IPS DF 6.9 (cell line): ENCODE data around the gene SLC35G3.
"Not testable (repeated sequence)": the region's sequence is repeated elsewhere in the genome, so short reads cannot be mapped to it uniquely, and the experiment has no call there.

Experiments
- DNase-seq: peaks from one replicate; pipeline ENCODE4 v3.0.0-alpha.2; 2013; ENCODE audit warnings: low read depth, low spot score
- H3K27ac ChIP-seq: one replicate; pipeline ENCODE4 v1.5.1; 2013; ENCODE audit warnings: low read length, control low read depth
- H3K27me3 ChIP-seq: 2 replicates; pipeline ENCODE4 v1.6.1; 2013; ENCODE audit warnings: mild to moderate bottlenecking, low read length; ENCODE audit not compliant: control insufficient read depth, insufficient read depth
- H3K36me3 ChIP-seq: 2 replicates; pipeline ENCODE4 v1.6.1; 2013; ENCODE audit warnings: low read length; ENCODE audit not compliant: control insufficient read depth, insufficient read depth
- H3K4me1 ChIP-seq: 2 replicates; pipeline ENCODE4 v1.6.1; 2013; ENCODE audit warnings: low read length; ENCODE audit not compliant: control insufficient read depth, insufficient read depth
- H3K4me3 ChIP-seq: 2 replicates; pipeline ENCODE4 v1.5.1; 2013; ENCODE audit warnings: mild to moderate bottlenecking, low read length
- H3K9me3 ChIP-seq: 2 replicates; pipeline ENCODE4 v1.6.1; 2013; ENCODE audit warnings: low read length, inconsistent platforms; ENCODE audit not compliant: control insufficient read depth, insufficient read depth
- WGBS: extraction: QIAGEN DNeasy Blood & Tissue Kit; methylation state at CpG from one replicate; pipeline ENCODE4 v1.1.7; 2013; ENCODE audit warnings: mixed read lengths, missing lambda C conversion rate; ENCODE audit not compliant: insufficient read length, insufficient coverage; 5-methylcytosine and 5-hydroxymethylcytosine counted together

SLC35G3 gene

DNA sequence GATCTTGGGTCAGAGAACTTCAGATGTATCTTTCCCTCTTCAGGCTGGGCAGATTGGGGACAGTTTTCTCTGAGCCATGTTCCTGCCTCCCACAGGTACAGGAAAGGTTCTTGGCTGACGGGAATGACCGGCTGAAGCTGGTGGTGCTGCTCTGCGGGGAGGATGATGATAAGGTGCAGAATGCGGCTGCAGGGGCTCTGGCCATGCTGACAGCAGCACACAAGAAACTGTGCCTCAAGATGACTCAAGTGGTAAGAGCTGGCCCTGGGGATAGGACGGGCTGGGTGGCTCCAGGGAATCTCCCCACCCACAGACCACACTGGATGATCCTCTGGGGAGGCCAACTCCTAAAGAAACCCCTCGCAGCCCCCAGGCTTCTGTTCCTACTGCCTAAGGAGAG lies 10.9 kb downstream of the SLC35G3 start:
- H3K36me3 ChIP-seq = no peaks in the 10 kb centered on the region
- no peaks in the 10 kb centered on the region for H3K9me3 ChIP-seq
- H3K27me3 ChIP-seq = no peaks in the 10 kb centered on the region
- no CpG with 5 or more reads among the region's 6 CpGs for WGBS
- H3K4me1 ChIP-seq = no peaks in the 10 kb centered on the region
- no peak overlapping the region for H3K27ac ChIP-seq
- no peak for DNase-seq
- no peak overlapping the region for H3K4me3 ChIP-seq

DNA sequence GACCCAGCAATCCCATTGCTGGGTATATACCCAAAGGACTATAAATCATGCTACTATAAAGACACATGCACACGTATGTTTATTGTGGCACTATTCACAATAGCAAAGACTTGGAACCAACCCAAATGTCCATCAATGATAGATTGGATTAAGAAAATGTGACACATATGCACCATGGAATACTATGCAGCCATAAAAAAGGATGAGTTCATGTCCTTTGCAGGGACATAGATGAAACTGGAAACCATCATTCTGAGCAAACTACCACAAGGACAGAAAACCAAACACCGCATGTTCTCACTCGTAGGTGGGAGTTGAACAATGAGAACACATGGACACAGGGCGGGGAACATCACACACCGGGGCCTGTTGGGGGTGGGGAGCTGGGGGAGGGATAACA lies 14.8 kb downstream of the SLC35G3 start:
- H3K27ac ChIP-seq, DNase-seq, H3K27me3 ChIP-seq, H3K4me3 ChIP-seq, H3K9me3 ChIP-seq, H3K4me1 ChIP-seq, H3K36me3 ChIP-seq: not testable (repeated sequence)
- WGBS = no CpG with 5 or more reads among the region's 5 CpGs

DNA sequence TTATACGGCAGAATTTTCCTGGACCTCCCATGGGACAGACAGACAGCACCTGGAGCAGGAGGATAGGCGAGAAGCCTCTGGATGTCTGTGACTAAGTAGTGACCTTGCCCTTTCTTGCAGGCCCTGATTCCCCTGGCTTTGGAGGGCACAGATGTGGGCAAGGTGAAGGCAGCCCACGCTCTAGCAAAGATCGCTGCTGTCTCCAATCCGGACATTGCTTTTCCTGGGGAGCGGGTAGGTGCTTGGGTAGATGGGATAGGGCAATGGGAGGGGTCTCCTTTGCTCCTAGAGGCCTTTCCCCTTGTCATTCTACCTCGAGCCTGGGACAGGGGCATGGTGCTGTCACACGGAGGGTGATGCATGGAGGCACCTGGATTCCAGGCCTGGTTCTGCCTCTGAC lies 17.3 kb downstream of the SLC35G3 start:
- Histone ChIP-seq H3K4me1 (no peaks in the 10 kb centered on the region), H3K9me3 (no peaks in the 10 kb centered on the region), H3K36me3 (no peaks in the 10 kb centered on the region), H3K4me3 (no peak overlapping the region), H3K27me3 (no peaks in the 10 kb centered on the region), H3K27ac (no peak overlapping the region)
- no CpG with 5 or more reads among the region's 8 CpGs for WGBS
- no peak for DNase-seq

DNA sequence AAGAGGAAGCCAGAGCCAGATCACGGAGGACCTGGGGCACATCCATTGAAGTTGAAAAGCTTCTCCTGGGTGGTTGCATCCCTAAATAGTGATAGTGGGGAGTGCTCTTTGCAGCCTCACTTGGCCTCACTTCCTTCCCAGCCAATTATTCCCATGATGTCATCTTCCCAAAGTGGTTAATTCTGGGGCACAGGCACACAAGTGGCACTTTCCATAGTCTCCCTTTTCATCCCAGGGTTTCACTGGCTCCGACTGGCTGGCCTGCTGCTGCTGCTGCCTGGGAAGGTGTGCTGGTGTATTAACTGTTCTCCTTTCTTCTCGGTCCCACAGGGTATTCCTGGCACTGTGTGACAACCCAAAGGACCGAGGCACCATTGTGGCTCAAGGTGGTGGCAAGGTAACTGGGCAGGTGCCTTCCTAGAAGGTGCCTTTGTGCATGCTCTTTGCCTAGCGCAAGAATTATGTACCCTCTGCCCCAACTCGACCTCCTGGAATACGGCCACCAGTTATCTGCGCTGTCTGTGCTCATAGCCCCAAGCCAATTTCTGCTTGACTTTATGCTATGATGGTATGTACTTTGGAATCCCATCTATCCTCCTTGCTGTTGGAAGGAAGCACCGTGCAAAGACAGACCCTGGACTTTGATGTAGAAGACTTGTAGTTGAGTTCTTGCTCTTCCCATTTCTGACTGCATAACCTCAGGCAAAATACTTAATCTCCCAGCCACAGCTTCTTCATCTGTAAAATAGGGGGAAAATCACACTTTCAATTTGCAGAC lies 18.4 kb downstream of the SLC35G3 start:
- no peak for DNase-seq
- WGBS = no CpG with 5 or more reads among the region's 9 CpGs
- H3K9me3 ChIP-seq = no peaks in the 10 kb centered on the region
- no peaks in the 10 kb centered on the region for H3K36me3 ChIP-seq
- H3K27me3 ChIP-seq = no peaks in the 10 kb centered on the region
- no peaks in the 10 kb centered on the region for H3K4me1 ChIP-seq
- no peak overlapping the region for H3K27ac ChIP-seq
- H3K4me3 ChIP-seq = no peak overlapping the region

DNA sequence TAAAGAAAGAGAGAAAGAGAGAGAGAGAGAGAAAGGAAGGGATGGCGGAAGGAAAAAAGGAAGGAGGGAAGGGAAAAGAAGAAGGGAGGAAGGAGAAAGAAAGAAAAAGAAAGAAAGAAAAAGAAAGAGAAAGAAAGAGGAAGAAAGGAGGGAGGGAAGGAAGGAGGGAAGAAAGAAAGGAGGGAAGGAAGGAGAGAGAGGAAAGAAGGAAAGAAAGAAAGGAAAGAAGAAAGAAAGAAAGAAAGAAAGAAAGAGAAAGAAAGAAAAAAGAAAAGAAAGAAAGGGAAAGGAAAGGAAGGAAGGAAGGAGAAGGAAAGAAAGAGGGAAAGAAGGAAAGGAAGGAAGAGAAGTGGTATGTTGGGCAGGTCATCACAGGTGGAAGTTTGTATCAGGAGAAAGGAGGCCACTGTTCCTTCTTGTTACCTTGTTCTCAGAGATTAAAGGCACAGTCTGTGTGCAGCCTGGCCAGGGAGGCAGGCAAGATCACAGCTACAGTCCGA lies 19.3 kb downstream of the SLC35G3 start:
- 100% methylated on average over 1 of the region's 2 CpGs for WGBS
- no peaks in the 10 kb centered on the region for H3K9me3 ChIP-seq
- no peaks in the 10 kb centered on the region for H3K4me1 ChIP-seq
- H3K4me3 ChIP-seq = no peak overlapping the region
- H3K27me3 ChIP-seq = no peaks in the 10 kb centered on the region
- no peaks in the 10 kb centered on the region for H3K36me3 ChIP-seq
- DNase-seq = no peak
- no peak overlapping the region for H3K27ac ChIP-seq

DNA sequence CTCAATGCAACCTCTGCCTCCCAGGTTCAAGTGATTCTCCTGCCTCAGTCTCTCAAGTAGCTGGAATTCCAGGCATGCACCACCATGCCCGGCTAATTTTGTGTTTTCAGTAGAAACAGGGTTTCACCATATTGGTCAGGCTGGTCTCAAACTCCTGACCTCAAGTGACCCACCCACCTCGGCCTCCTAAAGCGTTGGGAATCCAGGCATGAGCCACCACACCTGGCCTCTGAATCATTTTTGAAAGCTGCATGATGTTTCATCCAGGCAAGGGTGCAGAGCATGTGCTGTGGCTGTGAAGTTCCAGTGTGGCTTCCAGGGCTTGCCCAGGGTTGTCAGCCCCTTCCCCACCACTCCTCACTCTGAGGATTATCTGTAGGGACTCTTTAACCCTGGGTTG lies 21.9 kb downstream of the SLC35G3 start:
- H3K4me1 ChIP-seq, H3K27me3 ChIP-seq, H3K4me3 ChIP-seq, H3K27ac ChIP-seq, H3K36me3 ChIP-seq, H3K9me3 ChIP-seq, DNase-seq: not testable (repeated sequence)
- no CpG with 5 or more reads among the region's 3 CpGs for WGBS

DNA sequence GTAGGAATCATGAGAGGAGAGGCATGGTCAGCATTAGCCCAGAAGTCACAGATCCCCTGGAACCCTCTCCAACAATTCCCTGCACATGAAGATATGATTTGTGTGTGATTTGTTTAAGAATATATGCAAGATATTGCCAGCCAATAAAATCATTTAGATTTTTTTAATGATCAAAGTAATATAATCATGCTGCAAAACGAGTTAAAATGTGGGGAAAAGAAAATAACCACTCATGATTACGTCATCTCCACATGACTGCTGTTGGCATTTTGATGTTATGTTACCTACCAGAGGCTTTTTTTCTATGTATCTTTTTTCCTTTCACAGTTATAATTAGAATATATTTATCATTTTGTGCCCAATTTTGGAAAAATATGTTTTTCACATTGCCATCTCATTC lies 22.4 kb downstream of the SLC35G3 start:
- no peak overlapping the region for H3K4me3 ChIP-seq
- DNase-seq = no peak
- no peak overlapping the region for H3K27ac ChIP-seq
- no peaks in the 10 kb centered on the region for H3K27me3 ChIP-seq
- H3K4me1 ChIP-seq = no peaks in the 10 kb centered on the region
- no peaks in the 10 kb centered on the region for H3K9me3 ChIP-seq
- H3K36me3 ChIP-seq = no peaks in the 10 kb centered on the region
- no CpG with 5 or more reads among the region's 2 CpGs for WGBS

DNA sequence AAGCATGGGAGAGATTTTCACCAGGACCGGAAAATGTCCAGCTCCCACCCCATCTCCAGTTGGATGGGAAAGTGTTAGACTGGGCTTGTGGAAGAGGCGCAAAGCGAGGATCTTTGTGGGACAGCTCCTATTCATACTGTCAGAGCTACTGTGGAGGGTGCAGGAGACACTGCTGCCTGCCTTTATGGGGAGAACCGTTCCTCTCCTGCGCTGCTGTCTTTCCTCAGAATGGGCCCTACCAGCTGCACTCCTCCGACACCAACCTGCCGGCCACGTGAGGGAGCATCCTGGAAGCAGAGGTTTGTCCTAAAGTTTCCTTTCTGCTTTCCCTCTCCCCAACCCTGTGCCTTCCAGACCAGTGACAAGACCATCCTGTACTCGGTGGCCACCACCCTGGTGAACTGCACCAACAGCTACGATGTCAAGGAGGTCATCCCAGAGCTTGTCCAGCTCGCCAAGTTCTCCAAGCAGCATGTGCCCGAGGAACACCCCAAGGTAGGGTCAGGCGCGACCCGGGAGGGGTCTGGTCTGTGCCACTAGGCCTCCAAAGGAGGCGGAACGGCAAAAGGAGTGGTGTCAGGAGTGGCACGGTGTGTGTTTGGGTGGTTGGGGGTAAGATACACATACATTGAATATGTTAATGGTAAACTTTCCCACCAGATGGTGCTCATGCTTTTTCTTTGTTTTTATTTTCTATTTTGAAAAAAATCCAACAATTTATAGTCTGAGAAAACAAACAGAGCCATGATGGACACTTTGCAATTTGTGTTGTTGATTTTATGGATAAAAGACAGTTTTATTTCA lies 23.0 kb downstream of the SLC35G3 start:
- no peak overlapping the region for H3K27ac ChIP-seq
- H3K4me3 ChIP-seq = no peak overlapping the region

DNA sequence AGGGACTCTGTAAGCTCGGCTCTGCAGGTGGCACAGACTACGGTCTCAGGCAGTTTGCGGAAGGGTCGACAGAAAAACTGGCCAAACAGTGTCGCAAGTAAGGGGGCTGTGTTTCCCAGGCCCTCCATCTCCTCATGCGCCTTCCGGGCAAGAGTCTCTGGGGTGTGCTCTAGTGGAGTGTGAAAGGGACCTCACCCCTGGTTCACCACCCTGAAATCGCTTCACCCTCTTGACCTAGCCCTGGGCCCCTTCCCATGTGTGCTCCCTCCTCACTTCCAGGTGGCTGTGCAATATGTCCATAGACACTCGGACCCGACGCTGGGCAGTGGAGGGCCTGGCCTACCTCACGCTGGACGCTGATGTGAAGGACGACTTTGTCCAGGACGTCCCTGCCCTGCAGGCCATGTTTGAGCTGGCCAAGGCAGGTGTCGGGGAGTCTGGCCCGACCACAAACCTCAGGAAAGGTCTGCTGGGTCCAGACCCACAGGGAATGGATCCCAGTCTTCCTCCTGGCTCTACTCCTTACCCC lies 24.3 kb downstream of the SLC35G3 start:
- no peaks in the 10 kb centered on the region for H3K4me1 ChIP-seq
- no peaks in the 10 kb centered on the region for H3K36me3 ChIP-seq
- H3K27ac ChIP-seq = no peak overlapping the region
- whole genome bisulfite sequencing = no CpG with 5 or more reads among the region's 17 CpGs
- no peak for DNase-seq
- no peaks in the 10 kb centered on the region for H3K27me3 ChIP-seq
- no peak overlapping the region for H3K4me3 ChIP-seq
- no peaks in the 10 kb centered on the region for H3K9me3 ChIP-seq

More for the DNA sequence above, 23.0 kb downstream of the SLC35G3 start:
- Histone ChIP-seq H3K9me3 (no peaks in the 10 kb centered on the region), H3K36me3 (no peaks in the 10 kb centered on the region), H3K27me3 (no peaks in the 10 kb centered on the region), H3K4me1 (no peaks in the 10 kb centered on the region)
- DNase-seq = no peak
- no CpG with 5 or more reads among the region's 18 CpGs for whole genome bisulfite sequencing

DNA sequence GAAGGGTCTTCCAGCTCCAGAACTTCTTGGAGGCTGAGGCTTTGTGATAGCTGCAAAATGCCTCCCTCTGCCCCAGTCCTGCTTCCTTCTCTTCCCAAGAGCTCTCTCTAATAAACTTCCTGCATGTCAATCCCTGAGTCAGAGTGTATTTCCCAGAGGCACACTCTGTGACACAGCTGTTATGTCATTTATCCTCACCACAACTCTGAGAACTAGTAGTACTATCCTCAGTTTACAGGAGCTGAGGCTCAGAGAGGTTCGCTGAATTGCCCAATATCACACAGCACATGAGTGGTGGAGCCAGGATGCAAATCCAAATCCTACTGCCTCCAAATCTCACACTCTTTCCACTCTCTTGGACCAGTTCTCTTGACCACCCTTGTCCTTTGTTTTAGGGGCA lies 26.5 kb downstream of the SLC35G3 start:
- no peaks in the 10 kb centered on the region for H3K36me3 ChIP-seq
- no peak overlapping the region for H3K4me3 ChIP-seq
- no peaks in the 10 kb centered on the region for H3K27me3 ChIP-seq
- no peaks in the 10 kb centered on the region for H3K4me1 ChIP-seq
- no peak for DNase-seq
- no CpG with 5 or more reads among the region's 1 CpG for WGBS
- H3K9me3 ChIP-seq = no peaks in the 10 kb centered on the region
- no peak overlapping the region for H3K27ac ChIP-seq
